GM12872 (cell line): ENCODE results near the gene P2RX5.

ENCODE experiments used
- TF ChIP-seq, protein P1 (sequence below): IDR thresholded peaks from 3 replicates; pipeline ENCODE4 v1.5.1; 2011; ENCODE audit warnings: low read depth, mild to moderate bottlenecking, low read length, moderate library complexity; ENCODE audit not compliant: insufficient read depth

P2RX5 gene

DNA sequence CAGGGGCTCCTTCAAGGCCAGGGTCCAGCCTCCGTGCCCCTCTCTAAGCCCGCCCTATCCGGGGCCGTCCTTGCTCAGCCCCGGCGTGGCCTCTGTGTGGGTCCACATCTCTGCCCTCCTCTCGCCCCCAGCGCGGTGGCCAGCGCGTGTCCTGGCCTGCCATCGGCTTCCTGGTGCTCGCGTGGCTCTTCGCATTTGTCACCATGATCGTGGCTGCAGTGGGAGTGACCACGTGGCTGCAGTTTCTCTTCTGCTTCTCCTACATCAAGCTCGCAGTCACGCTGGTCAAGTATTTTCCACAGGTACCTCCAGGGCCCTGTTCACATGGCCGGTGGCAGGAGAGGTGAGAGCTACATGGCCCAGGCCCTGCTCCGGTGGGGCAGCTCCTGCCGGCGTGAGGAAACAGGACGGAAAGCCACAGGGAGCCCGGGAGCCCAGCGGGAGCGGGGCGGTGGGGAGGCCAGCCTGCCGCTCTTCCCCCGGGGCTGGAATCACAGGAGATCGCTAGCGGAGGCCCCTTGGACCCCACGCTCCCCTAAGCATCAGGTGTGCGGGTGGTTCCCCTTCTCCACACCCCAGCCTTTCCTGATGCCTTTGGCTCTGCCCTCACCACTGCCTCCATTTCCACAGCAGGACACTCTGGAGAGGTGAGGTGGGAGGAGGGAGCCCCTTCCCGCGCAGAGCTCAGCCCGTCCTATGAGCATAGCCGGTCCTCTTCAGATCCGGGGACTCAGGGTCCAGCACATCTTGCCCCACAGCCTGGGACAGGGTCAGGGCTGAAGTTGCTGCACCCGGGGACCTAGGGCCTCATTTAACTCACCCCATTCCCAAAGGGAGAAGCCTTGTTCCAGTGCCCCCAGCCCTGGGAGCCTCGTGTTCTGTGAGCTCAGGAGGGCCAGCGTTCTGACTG is 37.8 kb downstream of the P2RX5 start:
- TF ChIP-seq, protein P1, sequence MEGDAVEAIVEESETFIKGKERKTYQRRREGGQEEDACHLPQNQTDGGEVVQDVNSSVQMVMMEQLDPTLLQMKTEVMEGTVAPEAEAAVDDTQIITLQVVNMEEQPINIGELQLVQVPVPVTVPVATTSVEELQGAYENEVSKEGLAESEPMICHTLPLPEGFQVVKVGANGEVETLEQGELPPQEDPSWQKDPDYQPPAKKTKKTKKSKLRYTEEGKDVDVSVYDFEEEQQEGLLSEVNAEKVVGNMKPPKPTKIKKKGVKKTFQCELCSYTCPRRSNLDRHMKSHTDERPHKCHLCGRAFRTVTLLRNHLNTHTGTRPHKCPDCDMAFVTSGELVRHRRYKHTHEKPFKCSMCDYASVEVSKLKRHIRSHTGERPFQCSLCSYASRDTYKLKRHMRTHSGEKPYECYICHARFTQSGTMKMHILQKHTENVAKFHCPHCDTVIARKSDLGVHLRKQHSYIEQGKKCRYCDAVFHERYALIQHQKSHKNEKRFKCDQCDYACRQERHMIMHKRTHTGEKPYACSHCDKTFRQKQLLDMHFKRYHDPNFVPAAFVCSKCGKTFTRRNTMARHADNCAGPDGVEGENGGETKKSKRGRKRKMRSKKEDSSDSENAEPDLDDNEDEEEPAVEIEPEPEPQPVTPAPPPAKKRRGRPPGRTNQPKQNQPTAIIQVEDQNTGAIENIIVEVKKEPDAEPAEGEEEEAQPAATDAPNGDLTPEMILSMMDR = no peak

DNA sequence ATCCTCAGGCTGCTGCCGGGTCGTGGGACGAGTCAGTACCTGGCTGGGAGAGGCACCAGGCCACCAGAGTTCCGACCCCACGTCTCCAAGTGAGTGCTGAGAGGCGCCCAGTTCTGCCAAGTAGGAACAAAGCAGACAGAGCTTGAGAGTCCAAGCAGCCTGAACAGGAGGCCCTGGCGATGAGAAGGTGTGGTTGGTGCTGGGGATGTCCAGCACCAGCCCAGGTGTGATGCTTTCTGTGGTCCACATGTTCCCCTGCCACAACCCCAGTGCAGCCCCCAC is 38.4 kb downstream of the P2RX5 start:
- TF ChIP-seq, protein P1 = no peak

DNA sequence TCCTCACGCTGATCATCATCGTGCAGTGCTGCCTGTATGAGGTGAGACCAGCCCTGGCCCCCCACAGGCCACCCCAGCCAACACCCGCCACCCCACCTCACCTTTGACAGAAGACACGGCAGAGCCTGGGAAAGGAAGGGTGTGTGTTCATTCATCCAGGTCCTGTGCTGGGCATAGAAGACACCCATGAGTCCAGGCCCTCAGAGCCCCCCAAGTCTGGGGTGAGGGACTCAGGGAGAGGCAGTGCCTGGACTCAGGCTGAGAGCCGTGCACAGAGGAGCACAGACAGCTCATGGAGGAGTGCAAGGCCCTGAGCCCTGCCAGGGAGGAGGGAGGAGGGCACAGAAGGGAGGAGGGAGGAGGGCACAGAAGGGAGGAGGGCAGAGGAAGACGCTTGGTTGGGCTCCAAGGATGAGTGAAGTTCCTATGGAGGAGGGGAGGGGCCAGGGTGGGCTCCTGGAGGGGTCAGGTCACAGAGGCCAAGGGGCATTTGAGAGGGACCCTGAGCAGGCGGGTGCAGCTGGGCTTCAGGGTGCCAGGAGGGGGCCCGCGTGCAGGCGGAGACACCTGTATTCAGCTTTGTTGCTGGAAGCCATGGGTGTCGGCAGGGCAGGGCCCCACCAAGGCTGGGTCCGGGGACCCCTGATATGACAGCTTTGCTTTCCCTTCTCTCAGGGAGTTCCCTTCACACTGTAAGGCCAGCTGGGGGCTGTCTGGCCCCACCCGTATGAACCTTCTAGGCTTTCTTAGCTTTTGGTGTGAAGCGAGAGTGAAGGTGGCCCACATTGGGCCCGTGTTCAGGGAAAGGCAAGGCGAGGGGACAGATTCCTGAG is 39.0 kb downstream of the P2RX5 start:
- TF ChIP-seq, protein P1 = no peak

DNA sequence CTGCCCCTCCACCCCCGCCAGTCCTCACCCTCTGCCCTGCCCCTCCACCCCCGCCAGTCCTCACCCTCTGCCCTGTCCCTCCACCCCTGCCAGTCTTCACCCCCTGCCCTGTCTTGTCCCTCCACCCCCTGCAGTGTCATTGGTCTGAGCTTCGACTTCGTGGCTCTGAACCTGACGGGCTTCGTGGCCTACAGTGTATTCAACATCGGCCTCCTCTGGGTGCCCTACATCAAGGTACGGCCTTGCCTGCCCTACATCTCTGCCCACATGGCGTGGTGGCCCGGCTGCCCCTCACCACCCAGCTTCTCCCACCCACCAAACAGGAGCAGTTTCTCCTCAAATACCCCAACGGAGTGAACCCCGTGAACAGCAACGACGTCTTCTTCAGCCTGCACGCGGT is 39.6 kb downstream of the P2RX5 start:
- TF ChIP-seq, protein P1 = no peak

DNA sequence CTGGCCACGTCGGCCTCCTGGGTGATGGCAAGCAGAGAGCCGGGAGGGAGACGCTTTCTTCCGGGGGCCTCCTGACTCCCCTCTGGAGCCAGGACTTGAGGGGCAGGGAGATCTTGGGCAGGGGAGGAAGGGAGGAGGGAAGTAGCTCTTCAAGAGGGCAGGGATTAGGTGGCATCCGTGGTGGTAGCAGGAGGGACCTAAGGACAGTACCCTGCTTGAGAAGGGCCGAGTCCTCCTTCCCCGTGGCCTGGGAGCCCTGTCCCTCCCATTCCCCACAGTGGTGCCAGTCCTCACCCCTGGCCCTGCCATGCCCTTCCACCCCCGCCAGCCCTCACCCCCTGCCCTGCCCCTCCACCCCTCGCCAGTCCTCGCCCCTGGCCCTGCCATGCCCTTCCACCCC is 40.2 kb downstream of the P2RX5 start:
- TF ChIP-seq, protein P1 = no peak

DNA sequence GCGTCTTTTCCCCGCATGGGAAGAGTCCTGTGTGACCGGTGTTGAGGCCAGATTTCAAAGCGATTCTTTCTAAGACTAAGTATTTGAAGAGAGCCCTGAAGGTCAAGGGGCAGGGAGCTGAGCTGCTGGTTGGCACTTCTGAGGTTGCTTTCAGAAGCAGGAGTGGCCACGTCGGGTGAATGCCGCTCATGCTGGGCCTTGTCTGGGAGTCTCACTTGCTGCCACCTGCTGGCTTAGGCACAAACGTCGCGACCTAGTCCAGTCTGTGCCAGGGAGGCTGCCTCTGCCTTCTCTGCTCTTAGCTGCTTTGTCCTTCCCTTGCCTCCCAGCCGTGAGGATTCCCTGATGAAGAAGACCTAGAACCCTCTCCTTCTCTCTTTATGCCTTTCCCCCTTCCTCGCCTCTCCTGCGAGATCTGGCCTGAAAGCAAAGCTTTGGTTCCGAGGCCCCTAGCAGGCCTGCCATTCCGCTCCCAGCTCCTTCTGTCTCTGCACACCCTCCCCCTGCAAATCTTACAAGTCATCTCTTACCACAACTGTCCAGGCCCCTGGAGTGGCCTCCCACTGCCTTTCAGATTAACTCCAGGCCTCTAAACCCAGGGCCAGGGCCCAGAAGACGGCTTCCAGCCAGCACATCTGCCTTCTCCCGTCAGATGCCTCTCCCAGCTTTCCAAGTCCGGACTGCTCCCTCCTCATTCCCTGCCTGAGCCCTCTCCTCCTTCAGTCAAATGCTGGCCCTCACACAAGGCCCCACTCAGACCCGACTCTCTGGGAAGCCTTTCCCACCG is 48.0 kb downstream of the P2RX5 start:
- TF ChIP-seq, protein P1 = peak; percentile 67

DNA sequence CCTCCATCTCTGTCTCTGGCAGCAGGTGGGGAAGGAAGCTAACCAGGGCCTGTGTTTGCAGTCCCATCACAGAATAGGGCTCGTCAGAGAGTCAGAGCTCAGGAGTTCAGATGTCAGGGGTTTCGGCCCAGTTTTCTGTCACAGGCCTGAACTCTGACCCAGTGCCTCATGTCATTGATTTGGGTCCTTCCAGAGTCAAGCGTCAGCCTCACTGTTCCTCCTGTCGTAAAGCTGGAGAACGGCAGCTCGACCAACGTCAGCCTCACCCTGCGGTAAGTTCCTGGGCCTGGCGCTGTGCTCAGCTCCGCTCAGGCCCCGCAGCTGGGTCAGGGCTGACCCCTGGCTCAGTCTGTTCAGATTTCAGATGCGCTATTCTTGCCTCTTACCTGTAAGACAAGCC is 48.7 kb downstream of the P2RX5 start:
- TF ChIP-seq, protein P1 = no peak
